ENCODE measurements around the gene FALEC. TPM values are rescaled to one million over a fixed set of nuclear protein-coding genes. Genes with fewer than 3 reads are reported as not detected.
"Not testable (repeated sequence)": the region's sequence is repeated elsewhere in the genome, so short reads cannot be mapped to it uniquely, and the experiment has no call there.

The FALEC gene
- total RNA-seq, 4 donors from 2014 or later = not detected

DNA sequence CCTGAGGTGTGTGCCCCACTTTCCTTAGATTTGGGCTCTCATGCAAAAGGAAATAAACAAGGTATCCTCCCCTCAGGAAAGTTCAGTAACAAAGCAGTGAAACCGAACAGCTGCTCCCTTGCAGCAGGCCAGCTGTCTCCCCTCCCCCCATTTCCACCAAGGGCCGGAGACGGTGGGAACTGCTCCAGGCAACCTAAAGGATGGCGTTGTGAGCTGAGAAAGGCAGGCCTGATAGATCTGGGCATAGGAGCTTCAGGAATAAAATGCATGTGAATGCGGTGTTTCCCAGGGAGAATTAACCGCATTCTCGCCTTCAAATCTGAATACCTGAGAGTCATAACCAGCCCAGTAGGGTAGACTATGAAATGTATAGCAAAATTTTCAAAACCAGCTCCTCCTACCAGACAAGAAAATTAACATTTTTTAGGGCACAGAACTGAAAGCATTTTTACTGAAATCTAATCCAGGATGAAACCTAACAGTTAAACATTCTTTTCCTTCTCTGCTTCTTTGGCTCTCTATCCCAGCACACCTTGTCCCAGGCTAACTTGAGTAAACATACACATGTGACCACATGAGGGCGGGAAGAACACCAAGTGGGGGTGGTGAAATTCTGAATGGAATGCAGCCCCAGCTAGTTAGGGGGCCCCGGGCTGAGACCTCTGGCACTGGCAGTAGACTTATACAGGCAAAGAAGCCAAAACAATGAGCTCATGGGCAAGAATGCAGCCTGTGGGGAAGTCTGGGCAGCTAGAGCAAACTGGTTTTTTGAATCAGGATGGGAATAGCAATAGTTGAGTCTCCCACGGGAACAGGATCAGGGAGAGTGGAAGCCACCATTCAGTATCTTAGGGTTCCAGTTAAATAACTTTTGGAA, 52.4 kb downstream of the FALEC start:
- peak; percentile 99 for TF ChIP-seq POLR2AphosphoS5 (IDR thresholded peaks at IDR 0.05)
- TF ChIP-seq CTCF (IDR thresholded peaks at IDR 0.05) = no peak
- peak; percentile 33 for TF ChIP-seq EP300 (IDR thresholded peaks at IDR 0.05)
- TF ChIP-seq POLR2A (IDR thresholded peaks at IDR 0.05) = peak in 1 of 2 donors; percentile 10
- Histone ChIP-seq H3K4me3 (peak overlapping the region; percentile 50 to 65), H3K4me1 (peaks cover 69 to 97% (median 87%) of the 10 kb centered on the region in 3 donors), H3K9me3 (no peaks in the 10 kb centered on the region), H3K36me3 (peaks cover 0 to 24% of the 10 kb centered on the region in 2 donors), H3K27ac (peak overlapping the region; percentile 95 to 100 (median 98)), H3K27me3 (no peaks in the 10 kb centered on the region)
- 5% methylated on average over 8 to 9 of the region's 10 CpGs for WGBS, 2 donors (ENCODE audit: low coverage in 1 of 2)
- ATAC-seq = peak; percentile 89

DNA sequence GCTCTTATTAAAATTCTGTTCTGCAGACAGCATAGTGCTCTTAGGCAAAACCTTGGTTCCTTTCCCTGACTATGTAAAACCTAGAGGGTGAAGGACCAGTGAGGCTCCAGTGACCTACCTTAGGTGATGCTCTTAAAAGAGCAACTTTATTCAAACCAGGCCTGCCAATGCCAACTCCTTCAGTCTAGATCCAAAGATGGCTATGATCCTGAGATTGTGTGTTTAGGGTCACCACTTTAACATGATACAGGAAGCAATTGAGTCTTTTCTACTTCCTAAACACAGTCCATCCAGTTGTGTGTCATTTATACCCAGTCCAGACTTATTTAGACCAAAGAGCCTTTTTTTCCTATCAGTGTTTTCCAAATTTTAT, 53.0 kb downstream of the FALEC start:
- peaks cover 67 to 97% (median 87%) of the 10 kb centered on the region in 3 donors for H3K4me1 ChIP-seq
- H3K27me3 ChIP-seq = no peaks in the 10 kb centered on the region
- no peak for ATAC-seq
- no peaks in the 10 kb centered on the region for H3K9me3 ChIP-seq
- no peak for TF ChIP-seq EP300 (IDR thresholded peaks at IDR 0.05)
- no peak for TF ChIP-seq POLR2A (IDR thresholded peaks at IDR 0.05)
- no peak for TF ChIP-seq CTCF (IDR thresholded peaks at IDR 0.05)
- no peak for TF ChIP-seq POLR2AphosphoS5 (IDR thresholded peaks at IDR 0.05)
- peak overlapping the region; percentile 25 to 50 for H3K4me3 ChIP-seq
- H3K27ac ChIP-seq = peak overlapping the region; percentile 95 to 100 (median 98)
- peaks cover 0 to 31% of the 10 kb centered on the region in 2 donors for H3K36me3 ChIP-seq

DNA sequence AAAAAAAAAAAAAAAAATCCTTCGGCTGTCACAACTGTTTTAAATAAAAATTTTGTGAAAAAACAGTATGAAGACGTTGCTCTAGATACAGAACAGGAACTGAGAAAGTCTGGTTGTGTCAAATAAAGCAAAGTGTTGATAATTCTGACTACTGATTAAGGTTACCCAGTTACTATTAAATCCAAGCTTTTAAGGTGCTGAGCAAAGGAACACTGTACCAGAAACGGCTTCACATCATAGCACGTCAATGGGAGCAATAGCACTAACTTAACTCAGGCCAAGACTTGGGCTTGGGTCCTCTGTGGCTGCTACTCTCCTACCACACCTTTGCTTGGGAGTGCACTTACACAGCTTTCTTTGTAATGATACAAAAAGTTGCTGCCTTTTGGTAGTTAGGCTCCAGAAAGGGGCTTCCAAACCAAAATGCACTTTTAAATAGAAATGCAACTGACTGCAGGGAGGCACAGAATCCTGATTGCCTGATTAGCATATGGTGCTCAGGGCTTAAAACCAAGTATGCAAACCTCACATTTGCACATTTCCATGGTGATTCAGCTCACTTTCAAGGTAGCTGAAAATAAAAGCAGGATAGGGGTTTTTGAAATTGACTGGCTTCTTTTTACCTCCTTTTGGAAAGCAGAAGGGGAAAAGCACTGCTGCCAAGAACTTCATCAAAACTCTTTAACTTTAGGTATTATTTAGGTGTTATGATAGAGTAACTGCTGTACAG, 57.5 kb downstream of the FALEC start:
- ATAC-seq = no peak
- Histone ChIP-seq H3K4me3 (peak overlapping the region in 1 of 2 donors; percentile 97), H3K9me3 (no peaks in the 10 kb centered on the region), H3K27ac (peak overlapping the region; percentile 11 to 100 (median 86)), H3K4me1 (peaks cover 35 to 76% (median 55%) of the 10 kb centered on the region in 3 donors), H3K27me3 (no peaks in the 10 kb centered on the region), H3K36me3 (peaks cover 0 to 70% of the 10 kb centered on the region in 2 donors)
- TF ChIP-seq CTCF (IDR thresholded peaks at IDR 0.05) (no peak), EP300 (IDR thresholded peaks at IDR 0.05) (no peak), POLR2A (IDR thresholded peaks at IDR 0.05) (peak in 1 of 2 donors; percentile 24), POLR2AphosphoS5 (IDR thresholded peaks at IDR 0.05) (peak; percentile 57)
- 32 to 34% methylated on average over 4 of the region's 4 CpGs for WGBS, 2 donors (ENCODE audit: low coverage in 1 of 2)

DNA sequence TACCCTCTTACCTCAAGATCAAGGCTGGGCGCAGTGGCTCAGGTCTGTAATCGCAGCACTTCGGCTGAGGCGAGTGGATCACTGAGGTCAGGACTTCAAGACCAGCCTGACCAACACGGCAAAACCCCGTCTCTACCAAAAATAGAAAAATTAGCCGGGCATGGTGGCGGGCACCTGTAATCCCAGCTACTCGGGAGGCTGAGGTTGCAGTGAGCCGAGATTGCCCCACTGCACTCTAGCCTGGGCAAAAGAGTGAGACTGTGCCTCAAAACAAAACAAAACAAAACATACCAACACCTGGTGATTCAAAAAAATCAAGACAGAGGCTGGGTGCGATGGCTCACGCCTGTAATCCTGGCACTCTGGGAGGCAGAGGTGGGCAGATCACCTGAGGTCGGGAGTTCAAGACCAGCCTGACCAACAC, 58.1 kb downstream of the FALEC start:
- Histone ChIP-seq H3K36me3 (peaks cover 0 to 70% of the 10 kb centered on the region in 2 donors), H3K4me3 (peak overlapping the region in 1 of 2 donors; percentile 97), H3K27ac (peak overlapping the region in 3 of 4 donors; percentile 71 to 100 (median 100)), H3K4me1 (peaks cover 31 to 72% (median 52%) of the 10 kb centered on the region in 3 donors)
- not testable (repeated sequence) for H3K9me3 ChIP-seq, H3K27me3 ChIP-seq, ATAC-seq
- 71 to 97% methylated on average over 3 to 5 of the region's 13 CpGs for WGBS, 2 donors (ENCODE audit: low coverage in 1 of 2)
- peak; percentile 35 for TF ChIP-seq POLR2AphosphoS5 (IDR thresholded peaks at IDR 0.05)
- TF ChIP-seq POLR2A (IDR thresholded peaks at IDR 0.05) = peak in 1 of 2 donors; percentile 36
